Vagina (tissue), 2 donors: Measurements from ENCODE around the gene CNST.

Experiments
- POLR2A ChIP-seq, 2 donors: fragments of 450-650 bp; IDR thresholded peaks; one replicate each; pipeline ENCODE4 v1.6.1; 2017; ENCODE audit warnings: antibody characterized with exemption in 2 of 2, mild to moderate bottlenecking in 2 of 2, moderate library complexity in 2 of 2
- POLR2AphosphoS5 ChIP-seq, 2 donors: sonication (generic); formaldehyde crosslinking; IDR thresholded peaks; one replicate each; pipeline ENCODE4 v1.9.0; 2017; ENCODE audit warnings: antibody characterized with exemption in 2 of 2, mild to moderate bottlenecking in 2 of 2, low read depth in 1 of 2; ENCODE audit not compliant: insufficient read depth in 1 of 2
- TF ChIP-seq, protein P1 (sequence below), 3 experiments: fragments of 450-650 bp in 2 of 3; fragments of 200-600 bp in 1 of 3; sonication (generic) in 1 of 3; IDR thresholded peaks; one replicate each; pipeline ENCODE4 v1.5.1; 2017 to 2019; ENCODE audit warnings: antibody characterized with exemption in 3 of 3, mild to moderate bottlenecking in 2 of 3, moderate library complexity in 2 of 3

DNA sequence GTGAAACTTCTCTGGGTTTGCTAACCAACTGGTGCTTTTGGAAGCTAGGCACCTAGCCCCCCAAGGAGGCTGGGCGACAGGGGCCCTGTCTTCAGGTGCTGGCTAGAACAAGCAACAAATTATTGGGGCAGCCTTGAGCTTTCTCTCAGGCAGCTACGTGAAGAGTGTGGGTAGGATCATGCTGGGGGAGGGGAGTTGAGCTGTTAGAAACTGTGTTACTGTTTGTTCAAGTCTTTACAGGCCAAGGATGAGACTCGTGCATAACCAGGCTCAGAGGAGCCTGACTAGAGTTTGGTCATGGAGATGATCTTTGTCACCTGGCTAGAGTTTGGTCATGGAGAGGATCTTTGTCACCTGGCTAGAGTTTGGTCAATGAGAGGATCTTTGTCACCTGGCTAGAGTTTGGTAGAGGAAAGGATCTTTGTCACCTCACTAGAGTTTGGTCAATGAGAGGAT is 145.3 kb downstream of the CNST start:
- no peak for TF ChIP-seq POLR2A (IDR thresholded peaks at IDR 0.05)
- TF ChIP-seq, protein P1, sequence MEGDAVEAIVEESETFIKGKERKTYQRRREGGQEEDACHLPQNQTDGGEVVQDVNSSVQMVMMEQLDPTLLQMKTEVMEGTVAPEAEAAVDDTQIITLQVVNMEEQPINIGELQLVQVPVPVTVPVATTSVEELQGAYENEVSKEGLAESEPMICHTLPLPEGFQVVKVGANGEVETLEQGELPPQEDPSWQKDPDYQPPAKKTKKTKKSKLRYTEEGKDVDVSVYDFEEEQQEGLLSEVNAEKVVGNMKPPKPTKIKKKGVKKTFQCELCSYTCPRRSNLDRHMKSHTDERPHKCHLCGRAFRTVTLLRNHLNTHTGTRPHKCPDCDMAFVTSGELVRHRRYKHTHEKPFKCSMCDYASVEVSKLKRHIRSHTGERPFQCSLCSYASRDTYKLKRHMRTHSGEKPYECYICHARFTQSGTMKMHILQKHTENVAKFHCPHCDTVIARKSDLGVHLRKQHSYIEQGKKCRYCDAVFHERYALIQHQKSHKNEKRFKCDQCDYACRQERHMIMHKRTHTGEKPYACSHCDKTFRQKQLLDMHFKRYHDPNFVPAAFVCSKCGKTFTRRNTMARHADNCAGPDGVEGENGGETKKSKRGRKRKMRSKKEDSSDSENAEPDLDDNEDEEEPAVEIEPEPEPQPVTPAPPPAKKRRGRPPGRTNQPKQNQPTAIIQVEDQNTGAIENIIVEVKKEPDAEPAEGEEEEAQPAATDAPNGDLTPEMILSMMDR (IDR thresholded peaks at IDR 0.05), result no peak
- no peak for TF ChIP-seq POLR2AphosphoS5 (IDR thresholded peaks at IDR 0.05; ENCODE audit: insufficient read depth in 1 of 2, low read depth in 1 of 2)
